GM13977 (cell line): ENCODE results near the gene ABLIM3.

Experiments
- DNase-seq: peaks from one replicate; pipeline ENCODE4 v3.0.0; 2012; ENCODE audit warnings: low spot score
- CTCF ChIP-seq: IDR thresholded peaks from 2 replicates; pipeline ENCODE4 v1.5.1; 2012; ENCODE audit warnings: mild to moderate bottlenecking, control low read depth; ENCODE audit not compliant: insufficient read depth; ENCODE audit errors: extremely low read depth, missing control alignments
- in situ Hi-C: fragments of 300-500 bp; cut with MboI; formaldehyde crosslinking; loops from one replicate; pipeline ENCODE4 v1.12.0; 2022; ENCODE audit warnings: low sequenced_read_pairs, low pct_unique_long_range_greater_than_20kb, mixed read lengths, inconsistent platforms; ENCODE audit not compliant: unreplicated experiment

Gene ABLIM3

GRCh38 chr5:149138182-149138923 lies 2.9 kb upstream of the ABLIM3 start:
- DNase-seq, result no peak
- TF ChIP-seq CTCF, result no peak
- in situ Hi-C loops, result no loop called here

- TF ChIP-seq CTCF, result no peak
- DNase-seq, result no peak
- in situ Hi-C loops, result no loop called here
These were observed 893 bp upstream of the ABLIM3 start for GRCh38 chr5:149140197-149141002.

GRCh38 chr5:149141957-149142851 lies 911 bp downstream of the ABLIM3 start:
- TF ChIP-seq CTCF, result no peak
- in situ Hi-C loops, result no loop called here
- DNase-seq, result no peak

GRCh38 chr5:149143470-149143869 lies 2.2 kb downstream of the ABLIM3 start:
- no peak for TF ChIP-seq CTCF
- no peak for DNase-seq
- in situ Hi-C loops, result no loop called here

- in situ Hi-C loops, result no loop called here
- no peak for DNase-seq
- TF ChIP-seq CTCF, result no peak
These were observed 3.3 kb downstream of the ABLIM3 start for GRCh38 chr5:149144637-149145036.

- TF ChIP-seq CTCF, result no peak
- in situ Hi-C loops, result no loop called here
- no peak for DNase-seq
These were observed 3.8 kb downstream of the ABLIM3 start for GRCh38 chr5:149145138-149145537.
